ENCODE data around the gene CUL4A.

CUL4A gene

DNA sequence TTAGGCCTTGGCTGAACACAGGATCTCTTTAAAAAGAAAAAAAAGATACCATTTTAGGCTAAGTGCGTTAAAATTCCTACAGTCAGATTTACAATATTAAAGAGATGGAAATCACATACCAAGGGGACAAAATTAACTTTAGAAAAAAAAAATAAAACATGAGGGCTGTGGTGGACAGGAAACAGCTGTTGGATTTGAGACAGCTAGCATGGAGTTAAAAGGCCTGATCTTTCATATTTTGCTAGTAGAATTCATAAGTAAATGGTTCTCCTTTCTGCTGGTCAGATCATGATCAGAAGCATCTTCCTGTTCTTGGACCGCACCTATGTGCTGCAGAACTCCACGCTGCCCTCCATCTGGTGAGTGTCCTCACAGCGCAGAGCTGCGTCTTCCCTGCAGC, 19.7 kb downstream of the CUL4A start:
- Histone ChIP-seq H3K9ac (ENCODE audit: insufficient read length, low read depth) (no peak overlapping the region), H3K27me3 (ENCODE audit: insufficient read depth, insufficient read length) (no peaks in the 10 kb centered on the region), H3K9me3 (ENCODE audit: insufficient read depth, low read length) (no peaks in the 10 kb centered on the region), H3K36me3 (ENCODE audit: insufficient read depth, insufficient read length, low read length) (peaks cover 80% of the 10 kb centered on the region), H3K4me3 (ENCODE audit: insufficient read length, low read depth) (no peak overlapping the region), H3K4me1 (ENCODE audit: insufficient read depth, insufficient read length) (peaks cover 2% of the 10 kb centered on the region)
- TF ChIP-seq SUZ12 (IDR thresholded peaks at IDR 0.05; ENCODE audit: extremely low read depth, insufficient read depth, insufficient read length): no peak
- TF ChIP-seq YY1 (IDR thresholded peaks at IDR 0.05; ENCODE audit: insufficient read depth, insufficient read length): no peak
- no peak for TF ChIP-seq ZNF274 (IDR thresholded peaks at IDR 0.05; ENCODE audit: low read depth, low read length)
- DNase-seq (ENCODE audit: low read depth, low spot score): no peak

DNA sequence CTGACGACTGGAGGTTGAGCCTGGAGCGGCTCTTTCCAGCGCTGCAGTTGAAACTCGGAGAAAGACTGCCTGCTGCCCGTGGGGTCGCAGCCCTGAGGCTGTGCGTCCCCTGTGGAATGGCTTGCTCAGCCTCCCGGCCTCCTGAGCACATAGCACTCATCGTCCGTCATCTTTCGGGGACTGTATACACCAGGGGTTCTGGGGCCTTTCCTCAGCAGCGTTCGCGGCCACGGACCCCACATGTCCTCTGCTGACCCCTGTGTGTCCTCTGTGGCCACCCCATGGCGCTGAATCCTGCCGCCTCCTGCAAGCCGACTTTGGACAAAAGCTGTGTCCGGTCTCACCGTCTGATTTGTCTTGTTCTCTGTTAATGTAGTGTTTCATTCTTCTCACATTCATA, 20.4 kb downstream of the CUL4A start:
- H3K36me3 ChIP-seq (ENCODE audit: insufficient read depth, insufficient read length, low read length): peaks cover 80% of the 10 kb centered on the region
- no peak overlapping the region for H3K4me3 ChIP-seq (ENCODE audit: insufficient read length, low read depth)
- TF ChIP-seq ZNF274 (IDR thresholded peaks at IDR 0.05; ENCODE audit: low read depth, low read length) (no peak), SUZ12 (IDR thresholded peaks at IDR 0.05; ENCODE audit: extremely low read depth, insufficient read depth, insufficient read length) (no peak), YY1 (IDR thresholded peaks at IDR 0.05; ENCODE audit: insufficient read depth, insufficient read length) (no peak)
- no peak for DNase-seq (ENCODE audit: low read depth, low spot score)
- H3K27me3 ChIP-seq (ENCODE audit: insufficient read depth, insufficient read length): no peaks in the 10 kb centered on the region
- no peaks in the 10 kb centered on the region for H3K9me3 ChIP-seq (ENCODE audit: insufficient read depth, low read length)
- no peak overlapping the region for H3K9ac ChIP-seq (ENCODE audit: insufficient read length, low read depth)
- peaks cover 2% of the 10 kb centered on the region for H3K4me1 ChIP-seq (ENCODE audit: insufficient read depth, insufficient read length)

DNA sequence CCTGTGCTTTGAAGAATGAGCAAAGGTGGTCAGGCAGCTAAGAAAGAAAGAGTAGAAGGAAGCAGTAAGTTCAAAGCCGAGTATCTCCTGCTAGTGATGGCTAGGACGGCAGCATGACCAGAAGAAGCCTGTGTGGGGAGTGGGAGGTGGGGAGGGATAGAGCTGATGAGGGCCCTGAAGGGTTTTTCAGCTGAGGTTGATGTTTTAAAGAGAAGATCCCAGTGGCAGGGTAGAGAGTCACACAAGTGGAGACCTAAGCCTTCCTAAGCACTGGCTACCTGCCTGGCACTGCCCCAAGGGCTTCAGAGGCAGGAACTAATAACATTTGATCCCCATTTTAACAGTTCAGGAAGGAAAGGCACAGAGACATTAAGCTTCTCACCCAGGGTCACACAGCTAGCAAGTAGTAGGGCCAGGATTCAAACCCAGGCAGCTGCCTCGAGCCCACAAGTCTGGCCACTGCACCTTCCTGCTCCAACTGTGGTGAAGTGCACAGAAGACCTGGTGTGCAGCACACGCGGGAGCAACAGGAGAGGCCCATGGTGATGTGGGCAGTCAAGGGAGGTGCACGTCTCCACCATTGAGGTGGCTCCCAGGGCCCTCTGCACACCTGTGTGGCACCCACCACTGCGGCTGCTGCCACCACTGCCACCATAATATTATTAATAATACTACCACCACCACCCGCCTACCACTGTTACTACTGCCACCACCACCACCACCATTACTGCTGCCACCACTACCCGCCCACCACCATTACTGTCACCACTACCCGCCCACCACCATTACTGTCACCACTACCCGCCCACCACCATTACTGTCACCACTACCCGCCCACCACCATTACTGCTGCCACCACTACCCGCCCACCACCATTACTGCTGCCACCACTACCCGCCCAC, 22.1 kb downstream of the CUL4A start:
- H3K4me3 ChIP-seq (ENCODE audit: insufficient read length, low read depth): no peak overlapping the region

DNA sequence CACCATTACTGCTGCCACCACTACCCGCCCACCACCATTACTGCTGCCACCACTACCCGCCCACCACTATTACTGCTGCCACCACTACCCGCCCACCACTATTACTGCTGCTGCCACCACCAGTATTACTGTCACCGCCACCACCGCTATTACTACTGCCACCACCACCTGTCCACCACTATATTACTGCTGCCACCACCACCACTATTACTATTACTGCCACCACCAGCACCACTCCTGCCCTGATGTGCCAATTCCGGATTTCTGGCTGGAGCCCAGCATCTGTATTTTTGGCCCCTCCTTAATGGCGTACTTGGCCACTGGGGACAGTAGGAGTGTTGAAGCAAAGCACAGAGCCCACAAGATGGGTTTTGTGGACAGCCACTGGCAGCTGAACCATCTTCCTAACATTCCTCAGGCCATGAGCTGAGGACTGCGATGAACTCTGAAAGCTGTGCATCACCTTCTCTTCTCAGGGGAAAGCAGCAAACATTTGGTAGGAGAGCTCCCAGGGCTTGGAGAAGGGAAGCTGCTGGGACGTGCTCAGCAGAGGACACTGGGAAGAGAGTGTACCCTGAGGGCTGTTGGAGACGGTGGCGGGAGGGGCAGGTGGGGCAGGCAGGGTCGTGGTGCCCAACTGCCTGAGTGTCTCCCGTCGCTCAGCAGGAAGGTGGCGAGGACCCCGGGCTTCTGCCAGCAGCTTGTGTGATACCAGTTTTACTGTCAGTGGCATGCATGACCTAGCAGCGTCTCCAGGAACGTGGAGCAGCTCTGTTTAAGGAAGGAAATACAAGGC, 23.0 kb downstream of the CUL4A start:
- DNase-seq (ENCODE audit: low read depth, low spot score): no peak
- no peaks in the 10 kb centered on the region for H3K9me3 ChIP-seq (ENCODE audit: insufficient read depth, low read length)
- no peaks in the 10 kb centered on the region for H3K4me1 ChIP-seq (ENCODE audit: insufficient read depth, insufficient read length)
- no peak overlapping the region for H3K4me3 ChIP-seq (ENCODE audit: insufficient read length, low read depth)
- no peak overlapping the region for H3K9ac ChIP-seq (ENCODE audit: insufficient read length, low read depth)
- H3K27me3 ChIP-seq (ENCODE audit: insufficient read depth, insufficient read length): no peaks in the 10 kb centered on the region
- peaks cover 76% of the 10 kb centered on the region for H3K36me3 ChIP-seq (ENCODE audit: insufficient read depth, insufficient read length, low read length)
- TF ChIP-seq ZNF274 (IDR thresholded peaks at IDR 0.05; ENCODE audit: low read depth, low read length): no peak
- no peak for TF ChIP-seq YY1 (IDR thresholded peaks at IDR 0.05; ENCODE audit: insufficient read depth, insufficient read length)
- no peak for TF ChIP-seq SUZ12 (IDR thresholded peaks at IDR 0.05; ENCODE audit: extremely low read depth, insufficient read depth, insufficient read length)

More for the DNA sequence above, 22.1 kb downstream of the CUL4A start:
- Histone ChIP-seq H3K36me3 (ENCODE audit: insufficient read depth, insufficient read length, low read length) (peaks cover 77% of the 10 kb centered on the region), H3K27me3 (ENCODE audit: insufficient read depth, insufficient read length) (no peaks in the 10 kb centered on the region), H3K9me3 (ENCODE audit: insufficient read depth, low read length) (no peaks in the 10 kb centered on the region), H3K9ac (ENCODE audit: insufficient read length, low read depth) (no peak overlapping the region), H3K4me1 (ENCODE audit: insufficient read depth, insufficient read length) (peaks cover 2% of the 10 kb centered on the region)
- TF ChIP-seq ZNF274 (IDR thresholded peaks at IDR 0.05; ENCODE audit: low read depth, low read length): no peak
- no peak for TF ChIP-seq SUZ12 (IDR thresholded peaks at IDR 0.05; ENCODE audit: extremely low read depth, insufficient read depth, insufficient read length)
- TF ChIP-seq YY1 (IDR thresholded peaks at IDR 0.05; ENCODE audit: insufficient read depth, insufficient read length): no peak
- DNase-seq (ENCODE audit: low read depth, low spot score): no peak

DNA sequence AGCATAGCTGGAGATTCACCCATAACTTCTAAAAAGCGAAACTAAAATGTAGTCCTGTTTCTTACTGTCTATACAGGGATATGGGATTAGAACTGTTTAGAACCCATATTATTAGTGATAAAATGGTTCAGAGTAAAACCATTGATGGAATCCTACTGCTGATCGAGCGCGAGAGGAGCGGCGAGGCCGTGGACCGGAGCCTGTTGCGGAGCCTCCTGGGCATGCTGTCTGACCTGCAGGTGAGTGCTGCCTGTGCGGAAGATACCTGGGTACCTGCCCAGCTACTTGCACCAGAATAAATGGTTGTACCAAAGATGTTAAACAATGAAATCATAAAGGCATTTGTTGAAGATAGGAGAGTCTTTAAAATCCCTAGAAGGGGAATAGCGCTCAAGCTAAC, 23.7 kb downstream of the CUL4A start:
- TF ChIP-seq YY1 (IDR thresholded peaks at IDR 0.05; ENCODE audit: insufficient read depth, insufficient read length) (no peak), ZNF274 (IDR thresholded peaks at IDR 0.05; ENCODE audit: low read depth, low read length) (no peak), SUZ12 (IDR thresholded peaks at IDR 0.05; ENCODE audit: extremely low read depth, insufficient read depth, insufficient read length) (no peak)
- no peaks in the 10 kb centered on the region for H3K9me3 ChIP-seq (ENCODE audit: insufficient read depth, low read length)
- peaks cover 78% of the 10 kb centered on the region for H3K36me3 ChIP-seq (ENCODE audit: insufficient read depth, insufficient read length, low read length)
- DNase-seq (ENCODE audit: low read depth, low spot score): no peak
- H3K4me1 ChIP-seq (ENCODE audit: insufficient read depth, insufficient read length): no peaks in the 10 kb centered on the region
- H3K27me3 ChIP-seq (ENCODE audit: insufficient read depth, insufficient read length): no peaks in the 10 kb centered on the region
- H3K9ac ChIP-seq (ENCODE audit: insufficient read length, low read depth): no peak overlapping the region
- H3K4me3 ChIP-seq (ENCODE audit: insufficient read length, low read depth): no peak overlapping the region

DNA sequence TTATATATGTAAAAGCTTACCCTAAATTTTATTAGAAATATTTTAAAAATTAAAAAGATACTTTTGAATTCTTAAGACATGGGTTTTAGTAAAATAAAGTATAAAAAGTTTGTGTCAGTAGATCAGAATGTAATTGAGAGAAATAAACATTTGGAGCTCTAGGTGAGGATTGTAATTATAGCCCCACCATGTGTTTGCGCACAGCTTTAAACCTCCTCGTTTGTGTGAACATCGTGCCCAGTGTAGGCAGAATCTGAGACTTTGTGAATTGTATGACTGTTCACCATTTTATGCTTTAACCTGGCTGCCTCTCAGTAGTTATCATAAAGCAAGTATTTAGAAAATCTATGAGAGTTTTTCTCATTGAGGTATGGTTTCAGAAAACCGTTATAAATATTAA, 29.1 kb downstream of the CUL4A start:
- no peaks in the 10 kb centered on the region for H3K27me3 ChIP-seq (ENCODE audit: insufficient read depth, insufficient read length)
- TF ChIP-seq YY1 (IDR thresholded peaks at IDR 0.05; ENCODE audit: insufficient read depth, insufficient read length): no peak
- TF ChIP-seq ZNF274 (IDR thresholded peaks at IDR 0.05; ENCODE audit: low read depth, low read length): no peak
- TF ChIP-seq SUZ12 (IDR thresholded peaks at IDR 0.05; ENCODE audit: extremely low read depth, insufficient read depth, insufficient read length): no peak
- peaks cover 80% of the 10 kb centered on the region for H3K36me3 ChIP-seq (ENCODE audit: insufficient read depth, insufficient read length, low read length)
- no peak overlapping the region for H3K4me3 ChIP-seq (ENCODE audit: insufficient read length, low read depth)
- no peaks in the 10 kb centered on the region for H3K4me1 ChIP-seq (ENCODE audit: insufficient read depth, insufficient read length)
- no peaks in the 10 kb centered on the region for H3K9me3 ChIP-seq (ENCODE audit: insufficient read depth, low read length)
- DNase-seq (ENCODE audit: low read depth, low spot score): no peak
- H3K9ac ChIP-seq (ENCODE audit: insufficient read length, low read depth): no peak overlapping the region

DNA sequence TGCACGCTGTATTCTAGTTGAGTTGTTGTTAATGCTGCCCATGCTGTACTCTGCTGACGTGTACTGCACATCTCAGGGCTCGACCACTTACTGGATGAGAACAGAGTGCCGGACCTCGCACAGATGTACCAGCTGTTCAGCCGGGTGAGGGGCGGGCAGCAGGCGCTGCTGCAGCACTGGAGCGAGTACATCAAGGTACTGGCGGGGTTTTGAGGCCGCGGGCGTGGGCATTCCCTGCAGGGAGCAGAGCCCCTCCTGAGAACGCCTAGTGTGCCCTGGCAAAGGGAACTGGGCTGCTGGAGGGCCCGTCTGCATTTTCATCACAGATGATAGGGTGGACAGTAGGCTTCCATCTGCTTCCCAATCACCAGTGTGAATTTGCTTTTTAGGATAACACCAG, 29.9 kb downstream of the CUL4A start:
- DNase-seq (ENCODE audit: low read depth, low spot score): no peak
- Histone ChIP-seq H3K4me1 (ENCODE audit: insufficient read depth, insufficient read length) (no peaks in the 10 kb centered on the region), H3K27me3 (ENCODE audit: insufficient read depth, insufficient read length) (no peaks in the 10 kb centered on the region), H3K4me3 (ENCODE audit: insufficient read length, low read depth) (no peak overlapping the region), H3K36me3 (ENCODE audit: insufficient read depth, insufficient read length, low read length) (peaks cover 79% of the 10 kb centered on the region), H3K9me3 (ENCODE audit: insufficient read depth, low read length) (no peaks in the 10 kb centered on the region), H3K9ac (ENCODE audit: insufficient read length, low read depth) (no peak overlapping the region)
- no peak for TF ChIP-seq ZNF274 (IDR thresholded peaks at IDR 0.05; ENCODE audit: low read depth, low read length)
- TF ChIP-seq YY1 (IDR thresholded peaks at IDR 0.05; ENCODE audit: insufficient read depth, insufficient read length): no peak
- TF ChIP-seq SUZ12 (IDR thresholded peaks at IDR 0.05; ENCODE audit: extremely low read depth, insufficient read depth, insufficient read length): no peak

Measured in NT2/D1 (cell line).